HCT116 (cell line): ENCODE results near the gene SOWAHC. TPM values are rescaled to one million over a fixed set of nuclear protein-coding genes. Genes with fewer than 3 reads are reported as not detected.
"Not testable (repeated sequence)": the region's sequence is repeated elsewhere in the genome, so short reads cannot be mapped to it uniquely, and the experiment has no call there.

Experiments
- ATAC-seq: fragments of 200-7000 bp; cut with Tn5 transposase; 2 replicates; pipeline ENCODE4 v1.9.1; 2020; ENCODE audit warnings: mild to moderate bottlenecking, moderate library complexity
- BruUV-seq: library from RNA; stranded (reverse); fragments of 400-500 nt; replicated peaks from 2 replicates; lab custom pipeline; 2021; lab: Mats Ljungman, UMichigan
- CTCF ChIA-PET: fragments of 300-600 bp; sonication (Branson Sonifier 250); formaldehyde crosslinking; loops from one replicate; lab custom pipeline; 2021; ENCODE audit warnings: antibody characterized with exemption; lab: Charles Lee
- POLR2A ChIA-PET: fragments of 300-600, 350-600 bp; sonication (Branson Sonifier 250); formaldehyde crosslinking; loops from one replicate; lab custom pipeline; 2021; ENCODE audit warnings: antibody characterized with exemption; lab: Charles Lee
- RAD21 ChIA-PET, 2 experiments: fragments of 300-600 bp; sonication (Branson Sonifier 250); formaldehyde crosslinking; loops; one replicate each; lab custom pipeline; 2023; ENCODE audit warnings: low total read pairs in 2 of 2; ENCODE audit not compliant: uncharacterized antibody in 2 of 2, unreplicated experiment in 2 of 2, low non-redundant PET in 1 of 2; lab: Charles Lee
- DNase-seq: peaks from one replicate; pipeline ENCODE4 v3.0.0-alpha.2; 2010; ENCODE audit warnings: low read depth, low spot score
- H2AFZ ChIP-seq: fragments of 200-600 bp; shearing (Covaris generic), sonication (generic); 2 replicates; pipeline ENCODE4 v1.6.1; 2017; ENCODE audit warnings: low read depth, mixed run types, mixed read lengths, antibody characterized with exemption, low read length; ENCODE audit not compliant: poor library complexity, severe bottlenecking
- H3K27ac ChIP-seq: 2 replicates; pipeline ENCODE4 v1.5.1; 2012; ENCODE audit warnings: low read depth, low read length
- H3K27me3 ChIP-seq: fragments of 200-600 bp; sonication (generic); 2 replicates; pipeline ENCODE4 v1.6.1; 2016; ENCODE audit warnings: mixed run types, low read length, mixed read lengths; ENCODE audit not compliant: insufficient read depth
- H3K36me3 ChIP-seq, 2 experiments: fragments of 200-500 bp in 1 of 2; fragments of 200-600 bp in 1 of 2; sonication (Bioruptor generic) in 1 of 2; sonication (generic) in 1 of 2; 2 replicates each; pipeline versions ENCODE4 v1.5.1 to v1.6.1; 2014 to 2016; ENCODE audit warnings: low read length in 2 of 2, inconsistent platforms in 1 of 2, mixed read lengths in 1 of 2, mixed run types in 1 of 2; ENCODE audit not compliant: insufficient read depth in 2 of 2, control insufficient read depth in 1 of 2
- H3K4me1 ChIP-seq, 2 experiments: fragments of 200-600 bp in 1 of 2; sonication (generic) in 1 of 2; 2 replicates each; pipeline versions ENCODE4 v1.5.1 to v1.6.1; 2012 to 2017; ENCODE audit warnings: low read length in 2 of 2, inconsistent platforms in 1 of 2, mild to moderate bottlenecking in 1 of 2, mixed read lengths in 1 of 2, mixed run types in 1 of 2, moderate library complexity in 1 of 2; ENCODE audit not compliant: insufficient read depth in 2 of 2, control insufficient read depth in 1 of 2
- H3K4me2 ChIP-seq: fragments of 200-600 bp; sonication (generic); 2 replicates; pipeline ENCODE4 v1.6.1; 2017; ENCODE audit warnings: mixed run types, low read length, mixed read lengths
- H3K4me3 ChIP-seq, 2 experiments: fragments of 200-600 bp in 1 of 2; sonication (generic) in 1 of 2; replicated peaks in 1 of 2; 2 replicates each; pipeline ENCODE4 v1.5.1; 2011 to 2016; ENCODE audit warnings: low read length in 2 of 2, control low read depth in 1 of 2, low read depth in 1 of 2, mild to moderate bottlenecking in 1 of 2, mixed read lengths in 1 of 2, mixed run types in 1 of 2
- H3K79me2 ChIP-seq: fragments of 200-600 bp; sonication (generic); 2 replicates; pipeline ENCODE4 v1.6.1; 2017; ENCODE audit warnings: mild to moderate bottlenecking, mixed run types, low read length, moderate library complexity, mixed read lengths; ENCODE audit not compliant: insufficient read depth
- H3K9ac ChIP-seq: fragments of 200-600 bp; sonication (generic); 2 replicates; pipeline ENCODE4 v1.6.1; 2016; ENCODE audit warnings: low read length, mixed read lengths
- H3K9me2 ChIP-seq: fragments of 200-600 bp; sonication (generic), shearing (Covaris generic); 2 replicates; pipeline ENCODE4 v1.6.1; 2017; ENCODE audit warnings: mixed run types, mild to moderate bottlenecking, moderate library complexity; ENCODE audit not compliant: insufficient read depth
- H3K9me3 ChIP-seq, 2 experiments: fragments of 200-500 bp in 1 of 2; fragments of 200-600 bp in 1 of 2; sonication (Bioruptor generic) in 1 of 2; sonication (generic) in 1 of 2; 2 replicates each; pipeline ENCODE4 v1.6.1; 2014 to 2017; ENCODE audit warnings: low read length in 2 of 2, mixed read lengths in 2 of 2, inconsistent platforms in 1 of 2, low read depth in 1 of 2, mild to moderate bottlenecking in 1 of 2, mixed run types in 1 of 2, moderate library complexity in 1 of 2; ENCODE audit not compliant: control insufficient read depth in 1 of 2, insufficient read depth in 1 of 2
- H4K20me1 ChIP-seq: fragments of 200-600 bp; sonication (generic), shearing (Covaris generic); 2 replicates; pipeline ENCODE4 v1.6.1; 2017; ENCODE audit warnings: mixed run types, mild to moderate bottlenecking, moderate library complexity; ENCODE audit not compliant: insufficient read depth
- CBX3 ChIP-seq: IDR thresholded peaks from 2 replicates; pipeline ENCODE4 v1.6.1; 2012; ENCODE audit warnings: low read depth
- ELF1 ChIP-seq: IDR thresholded peaks from 2 replicates; pipeline ENCODE4 v1.6.1; 2012; ENCODE audit warnings: low read depth, borderline replicate concordance
- EZH2 ChIP-seq: fragments of 200-600 bp; sonication (generic); IDR thresholded peaks from 2 replicates; pipeline ENCODE4 v1.6.1; 2017; ENCODE audit warnings: antibody characterized with exemption, mixed run types
- EZH2phosphoT487 ChIP-seq: fragments of 200-600 bp; IDR thresholded peaks from 2 replicates; pipeline ENCODE4 v1.6.1; 2018; ENCODE audit warnings: antibody characterized with exemption, borderline replicate concordance
- FOSL1 ChIP-seq: IDR thresholded peaks from 2 replicates; pipeline ENCODE4 v1.6.1; 2012; ENCODE audit warnings: low read depth
- JUND ChIP-seq: IDR thresholded peaks from 2 replicates; pipeline ENCODE4 v1.6.1; 2012
- RAD21 ChIP-seq: IDR thresholded peaks from 2 replicates; pipeline ENCODE4 v1.6.1; 2012; ENCODE audit warnings: low read depth, mild to moderate bottlenecking
- SP1 ChIP-seq: IDR thresholded peaks from 2 replicates; pipeline ENCODE4 v1.6.1; 2012; ENCODE audit warnings: low read depth
- SRF ChIP-seq: IDR thresholded peaks from 2 replicates; pipeline ENCODE4 v1.6.1; 2012; ENCODE audit warnings: low read depth
- TCF7L2 ChIP-seq: IDR thresholded peaks from 2 replicates; pipeline ENCODE4 v1.7.0; 2011; ENCODE audit warnings: borderline replicate concordance, inconsistent platforms; ENCODE audit not compliant: insufficient read depth, insufficient read length; ENCODE audit errors: extremely low read depth
- YY1 ChIP-seq: IDR thresholded peaks from 2 replicates; pipeline ENCODE4 v1.6.1; 2011; ENCODE audit warnings: low read length, low read depth, moderate library complexity, mild to moderate bottlenecking; ENCODE audit not compliant: insufficient replicate concordance; ENCODE audit errors: extremely low read depth
- ZBTB33 ChIP-seq: IDR thresholded peaks from 2 replicates; pipeline ENCODE4 v1.6.1; 2011; ENCODE audit warnings: mild to moderate bottlenecking, low read length, moderate library complexity; ENCODE audit not compliant: insufficient replicate concordance; ENCODE audit errors: extremely low read depth
- ZFX ChIP-seq: fragments of 450-650 bp; IDR thresholded peaks from 2 replicates; pipeline ENCODE4 v1.6.1; 2017
- ZNF274 ChIP-seq: fragments of 200-500 bp; sonication (Bioruptor generic); IDR thresholded peaks from 2 replicates; pipeline ENCODE4 v1.6.1; 2014; ENCODE audit warnings: mild to moderate bottlenecking, low read depth, low read length, inconsistent platforms
- intact Hi-C: fragments of 100-400 bp; cut with micrococcal nuclease; formaldehyde crosslinking; loops from 2 replicates; pipeline ENCODE4 v1.10.0; 2022
- total RNA-seq: library from RNA; stranded (reverse); gene quantifications from one replicate; pipeline ENCODE4 v1.2.1, GENCODE V29; 2021; ENCODE audit not compliant: unreplicated experiment
- TF ChIP-seq, protein P1 (sequence below): IDR thresholded peaks from 2 replicates; pipeline ENCODE4 v1.6.1; 2012
- TF ChIP-seq, protein P2 (sequence below): IDR thresholded peaks from 2 replicates; pipeline ENCODE4 v1.6.1; 2012

The SOWAHC gene
- total RNA-seq, 1 experiment from 2014 or later, result 16.6 TPM

DNA sequence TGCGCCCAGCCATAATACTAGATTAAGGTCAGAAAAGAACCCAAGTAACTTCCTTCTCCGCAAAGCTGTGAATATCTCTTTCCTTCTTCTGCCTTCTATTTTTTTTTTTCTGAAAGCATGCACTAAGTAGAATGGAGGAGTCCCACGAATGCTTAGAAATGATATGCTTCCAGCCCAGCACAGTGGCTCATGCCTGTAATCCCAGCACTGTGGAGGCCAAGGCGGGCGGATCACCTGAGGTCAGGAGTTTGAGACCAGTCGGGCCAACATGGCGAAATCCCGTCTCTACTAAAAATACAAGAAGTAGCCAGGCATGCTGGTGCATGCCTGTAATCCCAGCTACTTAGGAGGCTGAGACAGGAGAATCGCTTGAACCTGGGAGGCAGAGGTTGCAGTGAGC is 25.8 kb downstream of the SOWAHC start:
- intact Hi-C loops, H3K27ac ChIP-seq, H3K9ac ChIP-seq, H3K4me3 ChIP-seq, H3K9me2 ChIP-seq, DNase-seq, H2AFZ ChIP-seq, H3K9me3 ChIP-seq, H3K36me3 ChIP-seq, H4K20me1 ChIP-seq, H3K4me1 ChIP-seq, CTCF ChIA-PET, BruUV-seq, H3K79me2 ChIP-seq, H3K27me3 ChIP-seq, POLR2A ChIA-PET, RAD21 ChIA-PET, H3K4me2 ChIP-seq, ATAC-seq: not testable (repeated sequence)

GRCh38 chr2:109644571-109645275 is 30.6 kb downstream of the SOWAHC start:
- Histone ChIP-seq H3K36me3 (no peaks in the 10 kb centered on the region), H3K27me3 (no peaks in the 10 kb centered on the region), H3K4me2 (no peak overlapping the region), H3K9ac (no peak overlapping the region), H3K79me2 (no peaks in the 10 kb centered on the region), H3K9me2 (no peaks in the 10 kb centered on the region), H3K4me1 (peaks cover 2 to 18% of the 10 kb centered on the region in 2 experiments; a peak in 3 of 4 replicates), H3K9me3 (no peaks in the 10 kb centered on the region), H3K4me3 (no peak overlapping the region), H4K20me1 (no peaks in the 10 kb centered on the region), H3K27ac (no peak overlapping the region), H2AFZ (no peak overlapping the region)
- ChIA-PET CTCF (no interaction called here), RAD21 (no interaction called here), POLR2A (no interaction called here)
- DNase-seq (no peak), ATAC-seq (no peak)
- intact Hi-C loops, result no loop called here
- no TSS peak for BruUV-seq
- TF ChIP-seq TCF7L2, result no peak
- TF ChIP-seq ZFX, result no peak
- TF ChIP-seq SRF, result no peak
- TF ChIP-seq FOSL1, result no peak
- TF ChIP-seq, protein P1, sequence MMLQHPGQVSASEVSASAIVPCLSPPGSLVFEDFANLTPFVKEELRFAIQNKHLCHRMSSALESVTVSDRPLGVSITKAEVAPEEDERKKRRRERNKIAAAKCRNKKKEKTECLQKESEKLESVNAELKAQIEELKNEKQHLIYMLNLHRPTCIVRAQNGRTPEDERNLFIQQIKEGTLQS, result no peak
- TF ChIP-seq ZNF274, result no peak
- no peak for TF ChIP-seq ZBTB33
- TF ChIP-seq RAD21, result no peak
- TF ChIP-seq SP1, result no peak
- TF ChIP-seq EZH2phosphoT487, result no peak
- TF ChIP-seq, protein P2, sequence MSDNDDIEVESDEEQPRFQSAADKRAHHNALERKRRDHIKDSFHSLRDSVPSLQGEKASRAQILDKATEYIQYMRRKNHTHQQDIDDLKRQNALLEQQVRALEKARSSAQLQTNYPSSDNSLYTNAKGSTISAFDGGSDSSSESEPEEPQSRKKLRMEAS, result no peak
- no peak for TF ChIP-seq CBX3
- TF ChIP-seq EZH2, result no peak
- no peak for TF ChIP-seq YY1
- no peak for TF ChIP-seq JUND
- no peak for TF ChIP-seq ELF1
